GM21619 (cell line): Measurements from ENCODE around the gene MGME1.

Experiments
- ATAC-seq: cut with Tn5 transposase; IDR thresholded peaks from one replicate; pipeline ENCODE4 v1.9.1; 2021; ENCODE audit not compliant: unreplicated experiment

Gene MGME1

GRCh38 chr20:17940224-17940971, 28.4 kb upstream of the MGME1 start:
- ATAC-seq, result no peak

GRCh38 chr20:17941087-17941825, 27.6 kb upstream of the MGME1 start:
- no peak for ATAC-seq

GRCh38 chr20:17941826-17942196, 27.0 kb upstream of the MGME1 start:
- ATAC-seq, result no peak

GRCh38 chr20:17943343-17943742, 25.5 kb upstream of the MGME1 start:
- ATAC-seq, result peak; percentile 72

GRCh38 chr20:17944854-17945474, 23.9 kb upstream of the MGME1 start:
- ATAC-seq, result no peak

GRCh38 chr20:17946040-17946439, 22.8 kb upstream of the MGME1 start:
- ATAC-seq, result no peak

GRCh38 chr20:17946572-17947473, 22.0 kb upstream of the MGME1 start:
- ATAC-seq, result no peak

- ATAC-seq, result no peak
Measured at GRCh38 chr20:17947474-17947815, 21.4 kb upstream of the MGME1 start.

GRCh38 chr20:17948442-17948841, 20.4 kb upstream of the MGME1 start:
- ATAC-seq, result no peak

GRCh38 chr20:17949899-17950298, 18.9 kb upstream of the MGME1 start:
- no peak for ATAC-seq

GRCh38 chr20:17950670-17951069, 18.1 kb upstream of the MGME1 start:
- ATAC-seq, result no peak

GRCh38 chr20:17951323-17951722, 17.5 kb upstream of the MGME1 start:
- ATAC-seq, result no peak

- no peak for ATAC-seq
Measured at GRCh38 chr20:17952692-17953684, 15.8 kb upstream of the MGME1 start.

GRCh38 chr20:17953935-17954334, 14.9 kb upstream of the MGME1 start:
- no peak for ATAC-seq

- no peak for ATAC-seq
Measured at GRCh38 chr20:17955302-17955701, 13.5 kb upstream of the MGME1 start.

GRCh38 chr20:17956099-17956685, 12.6 kb upstream of the MGME1 start:
- no peak for ATAC-seq

GRCh38 chr20:17957505-17958363, 11.1 kb upstream of the MGME1 start:
- no peak for ATAC-seq

- no peak for ATAC-seq
Measured at GRCh38 chr20:17958373-17959256, 10.2 kb upstream of the MGME1 start.
